ENCODE results near the gene SMURF1.

GRCh38 chr7:99029466-99030435 lies 114.2 kb downstream of the SMURF1 start:
- TF ChIP-seq CTCF (IDR thresholded peaks at IDR 0.05) (no peak), EP300 (IDR thresholded peaks at IDR 0.05) (no peak), POLR2AphosphoS5 (IDR thresholded peaks at IDR 0.05) (no peak)
